Adrenal gland (tissue), 12 donors: ENCODE data around the gene KRT80. TPM values are rescaled to one million over a fixed set of nuclear protein-coding genes. Genes with fewer than 3 reads are reported as not detected.

Source experiments
- DNase-seq, 7 donors: peaks; one replicate each; pipeline ENCODE4 v3.0.0-alpha.2; 2019 to 2020
- H3K27ac ChIP-seq, 5 donors: fragments of 200-600 bp; sonication (generic) in 4 of 5; 1 replicate in 3 of 5; 2 replicates in 2 of 5; pipeline versions ENCODE4 v1.5.1 to v1.8.0; 2016 to 2020; ENCODE audit warnings: mild to moderate bottlenecking in 1 of 5
- H3K27me3 ChIP-seq: fragments of 200-600 bp; 2 replicates; pipeline ENCODE4 v1.8.0; 2021
- H3K36me3 ChIP-seq, 2 donors: fragments of 200-600 bp; replicated peaks in 1 of 2; 1 replicate in 1 of 2; 2 replicates in 1 of 2; pipeline versions ENCODE4 v1.5.1 to v1.8.0; 2018 to 2022
- H3K4me1 ChIP-seq, 2 donors: fragments of 200-600 bp; replicated peaks in 1 of 2; 1 replicate in 1 of 2; 2 replicates in 1 of 2; pipeline versions ENCODE4 v1.5.1 to v1.8.0; 2018 to 2021
- H3K4me3 ChIP-seq, 4 donors: fragments of 200-600 bp; sonication (generic) in 3 of 4; one replicate each; pipeline ENCODE4 v1.5.1; 2016 to 2018
- H3K9me3 ChIP-seq, 3 donors: fragments of 200-600 bp; sonication (generic) in 1 of 3; replicated peaks in 1 of 3; 1 replicate in 2 of 3; 2 replicates in 1 of 3; pipeline versions ENCODE4 v1.5.1 to v1.8.0; 2016 to 2021
- POLR2A ChIP-seq, 2 donors: fragments of 450-650 bp; IDR thresholded peaks; one replicate each; pipeline ENCODE4 v1.6.1; 2017; ENCODE audit warnings: antibody characterized with exemption in 2 of 2, mild to moderate bottlenecking in 2 of 2, moderate library complexity in 1 of 2
- WGBS, 4 donors: extraction: QIAGEN DNeasy Blood & Tissue Kit in 2 of 4; methylation state at CpG; one replicate each; pipeline versions ENCODE4 v1.1.5 to v1.1.7; 2013 to 2017; 5-methylcytosine and 5-hydroxymethylcytosine counted together
- intact Hi-C, 2 donors: fragments of 100-400 bp; cut with DNase I; formaldehyde crosslinking; loops; one replicate each; pipeline versions ENCODE4 v1.14.1 to v1.15.0; 2022 to 2023
- polyA plus RNA-seq, 3 donors: library from polyadenylated mRNA; stranded (reverse); fragments of 200-250 nt in 2 of 3; fragments of 350-450 nt in 1 of 3; fragmentation: Illumina TruSeq in 1 of 3; extraction: RNeasy Lipid Tissue Mini Kit (QIAGEN cat#74804) in 1 of 3; gene quantifications; one replicate each; pipeline ENCODE4 v1.2.3, GENCODE V29; 2013 to 2014
- total RNA-seq, 9 donors: library from RNA; depleted of rRNA in 4 of 9; stranded (reverse); fragments of >200 nt in 4 of 9; fragments of 120-200 nt in 1 of 9; fragmentation: NEBNext Ultra II Directional in 1 of 9; extraction: Animal tissue kit (Norgen Biotek cat#: 25700) in 1 of 9; gene quantifications; one replicate each; pipeline versions ENCODE4 v1.1.0 to v1.2.4, GENCODE V29; 2013 to 2023
- TF ChIP-seq, protein P1 (sequence below), 6 experiments: fragments of 450-650 bp in 4 of 6; fragments of 200-600 bp in 2 of 6; sonication (generic) in 1 of 6; IDR thresholded peaks; 1 replicate in 5 of 6; 2 replicates in 1 of 6; pipeline versions ENCODE4 v1.5.1 to v1.8.0; 2016 to 2021; ENCODE audit warnings: antibody characterized with exemption in 6 of 6, mild to moderate bottlenecking in 2 of 6, moderate library complexity in 1 of 6
- donor health status: healthy with polysubstance abuse.
- donor health status: Bipolar disorder and iron deficiency.
- donor health status: DM: yes; HTN: yes; CAD: no.
- donor health status: DM: no; HTN: no; CAD: no.
- donor health status: DM: no; HTN: no; CAD: no.
- donor health status: DM: yes; HTN: yes; CAD: no.

The KRT80 gene
- total and polyA plus RNA-seq, 12 donors = 0.95 to 14.6 (median 3.8) TPM

DNA sequence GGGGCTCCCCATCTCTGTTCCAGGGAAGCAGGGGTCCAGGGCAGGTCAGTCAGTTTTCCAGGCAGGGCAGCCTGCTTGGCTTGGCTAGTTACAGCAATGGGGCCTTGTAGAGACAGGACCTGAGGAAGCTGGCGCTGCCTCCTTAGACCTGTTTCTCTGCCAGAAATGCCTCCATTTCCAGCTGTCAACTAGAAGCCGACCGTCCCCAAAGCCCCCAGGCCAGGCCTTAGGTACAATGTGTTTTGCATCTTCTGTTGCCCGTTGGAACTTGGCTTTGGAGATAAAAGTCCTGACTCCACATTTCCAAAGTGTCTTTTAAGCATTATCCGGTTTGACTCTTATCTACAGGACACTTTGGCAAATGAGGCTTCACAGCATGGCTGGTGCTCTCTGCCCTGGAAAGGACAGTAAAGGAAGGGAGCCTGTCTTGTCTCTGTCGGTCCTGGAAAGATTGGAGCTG, 42.6 kb downstream of the KRT80 start:
- TF ChIP-seq POLR2A (IDR thresholded peaks at IDR 0.05) = no peak
- TF ChIP-seq, protein P1, sequence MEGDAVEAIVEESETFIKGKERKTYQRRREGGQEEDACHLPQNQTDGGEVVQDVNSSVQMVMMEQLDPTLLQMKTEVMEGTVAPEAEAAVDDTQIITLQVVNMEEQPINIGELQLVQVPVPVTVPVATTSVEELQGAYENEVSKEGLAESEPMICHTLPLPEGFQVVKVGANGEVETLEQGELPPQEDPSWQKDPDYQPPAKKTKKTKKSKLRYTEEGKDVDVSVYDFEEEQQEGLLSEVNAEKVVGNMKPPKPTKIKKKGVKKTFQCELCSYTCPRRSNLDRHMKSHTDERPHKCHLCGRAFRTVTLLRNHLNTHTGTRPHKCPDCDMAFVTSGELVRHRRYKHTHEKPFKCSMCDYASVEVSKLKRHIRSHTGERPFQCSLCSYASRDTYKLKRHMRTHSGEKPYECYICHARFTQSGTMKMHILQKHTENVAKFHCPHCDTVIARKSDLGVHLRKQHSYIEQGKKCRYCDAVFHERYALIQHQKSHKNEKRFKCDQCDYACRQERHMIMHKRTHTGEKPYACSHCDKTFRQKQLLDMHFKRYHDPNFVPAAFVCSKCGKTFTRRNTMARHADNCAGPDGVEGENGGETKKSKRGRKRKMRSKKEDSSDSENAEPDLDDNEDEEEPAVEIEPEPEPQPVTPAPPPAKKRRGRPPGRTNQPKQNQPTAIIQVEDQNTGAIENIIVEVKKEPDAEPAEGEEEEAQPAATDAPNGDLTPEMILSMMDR (IDR thresholded peaks at IDR 0.05) = no peak
- H3K4me3 ChIP-seq = no peak overlapping the region
- peaks cover 3 to 11% of the 10 kb centered on the region in 2 donors for H3K4me1 ChIP-seq
- H3K9me3 ChIP-seq = no peaks in the 10 kb centered on the region
- DNase-seq = peak in 1 of 7 donors; percentile 30
- no peak overlapping the region for H3K27ac ChIP-seq
- 58 to 78% (median 65%) methylated on average over 6 of the region's 6 CpGs for WGBS, 4 donors
- intact Hi-C loops = loop anchor here (10.0 kb wide), 2 partner anchors 726 to 836 kb away; no protein-coding TSS in a partner anchor
- no peaks in the 10 kb centered on the region for H3K27me3 ChIP-seq
- H3K36me3 ChIP-seq = no peaks in the 10 kb centered on the region

DNA sequence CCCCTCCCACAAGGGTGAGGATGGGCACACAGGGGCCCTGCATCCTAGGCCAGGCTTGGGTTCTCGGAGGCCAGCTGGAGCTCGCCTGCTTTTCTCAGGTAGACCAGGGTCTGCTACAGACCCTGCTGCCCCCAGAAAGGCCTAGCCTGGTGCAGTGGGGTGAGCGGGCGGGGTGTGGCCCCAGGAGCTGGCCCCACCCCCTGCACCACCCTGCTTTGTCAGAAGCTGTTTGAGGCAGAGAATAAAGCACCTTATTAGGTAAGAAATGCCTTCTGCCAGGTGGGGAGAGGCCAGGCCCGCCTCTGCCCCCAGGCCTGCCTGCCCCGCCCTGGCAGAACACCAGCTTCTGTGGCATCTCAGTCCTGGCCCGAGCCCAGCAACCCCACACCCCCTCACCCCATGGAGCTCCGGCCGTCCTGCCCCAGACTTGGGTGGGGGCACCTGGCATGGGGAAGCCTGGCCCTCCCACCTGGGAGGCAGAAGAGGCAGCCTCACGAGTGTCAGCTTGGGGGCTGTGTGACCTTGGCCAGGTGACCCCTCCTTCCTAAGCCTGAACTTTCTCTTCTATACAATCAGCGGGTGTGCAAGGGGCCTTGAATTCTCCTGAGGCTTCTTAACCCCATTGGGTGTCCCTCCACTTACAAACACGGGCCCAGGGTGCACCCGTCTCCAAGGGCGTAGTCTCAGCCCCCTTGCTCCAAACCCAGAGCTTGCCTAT, 43.2 kb downstream of the KRT80 start:
- no peaks in the 10 kb centered on the region for H3K27me3 ChIP-seq
- no peak for DNase-seq
- H3K4me3 ChIP-seq = no peak overlapping the region
- H3K4me1 ChIP-seq = peaks cover 3 to 11% of the 10 kb centered on the region in 2 donors
- 92 to 97% (median 93%) methylated on average over 3 to 14 of the region's 14 CpGs for WGBS, 4 donors
- H3K9me3 ChIP-seq = no peaks in the 10 kb centered on the region
- intact Hi-C loops = loop anchor here (10.0 kb wide), 2 partner anchors 726 to 836 kb away; no protein-coding TSS in a partner anchor
- no peaks in the 10 kb centered on the region for H3K36me3 ChIP-seq
- TF ChIP-seq POLR2A (IDR thresholded peaks at IDR 0.05) = no peak
- TF ChIP-seq, protein P1 (IDR thresholded peaks at IDR 0.05) = no peak
- H3K27ac ChIP-seq = no peak overlapping the region

DNA sequence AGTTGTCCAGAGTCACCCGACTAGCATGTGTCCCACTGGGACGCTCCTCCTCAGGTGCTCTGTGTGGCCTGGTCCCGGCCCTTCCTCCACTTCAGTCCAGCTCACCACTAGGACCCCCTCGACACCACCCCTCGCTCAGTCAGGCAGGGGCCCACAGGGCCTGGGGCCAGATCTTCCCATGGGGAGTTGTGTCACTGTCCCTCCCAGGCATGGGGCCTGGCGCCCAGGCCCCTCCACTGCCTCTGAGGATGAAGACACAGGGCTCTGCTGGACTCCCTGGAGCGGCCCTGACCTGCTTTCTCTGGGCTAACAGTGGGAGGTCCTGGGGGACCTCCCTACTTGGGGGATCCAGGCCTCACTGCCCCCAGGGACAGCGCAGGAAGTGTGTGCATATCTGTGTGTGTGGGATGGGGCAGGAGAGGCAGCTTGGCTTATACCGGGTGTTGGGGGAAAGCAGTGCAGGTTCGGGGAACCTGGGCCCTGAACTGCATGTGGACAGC, 43.8 kb downstream of the KRT80 start:
- H3K27ac ChIP-seq = peak overlapping the region in 1 of 5 donors; percentile 78
- intact Hi-C loops = loop anchor here (10.0 kb wide), 2 partner anchors 727 to 837 kb away; no protein-coding TSS in a partner anchor
- no peaks in the 10 kb centered on the region for H3K27me3 ChIP-seq
- peaks cover 3 to 11% of the 10 kb centered on the region in 2 donors for H3K4me1 ChIP-seq
- 84 to 94% (median 90%) methylated on average over 8 to 10 of the region's 10 CpGs for WGBS, 4 donors
- TF ChIP-seq, protein P1 (IDR thresholded peaks at IDR 0.05) = no peak
- no peak for TF ChIP-seq POLR2A (IDR thresholded peaks at IDR 0.05)
- no peaks in the 10 kb centered on the region for H3K36me3 ChIP-seq
- DNase-seq = no peak
- H3K4me3 ChIP-seq = no peak overlapping the region
- H3K9me3 ChIP-seq = no peaks in the 10 kb centered on the region

DNA sequence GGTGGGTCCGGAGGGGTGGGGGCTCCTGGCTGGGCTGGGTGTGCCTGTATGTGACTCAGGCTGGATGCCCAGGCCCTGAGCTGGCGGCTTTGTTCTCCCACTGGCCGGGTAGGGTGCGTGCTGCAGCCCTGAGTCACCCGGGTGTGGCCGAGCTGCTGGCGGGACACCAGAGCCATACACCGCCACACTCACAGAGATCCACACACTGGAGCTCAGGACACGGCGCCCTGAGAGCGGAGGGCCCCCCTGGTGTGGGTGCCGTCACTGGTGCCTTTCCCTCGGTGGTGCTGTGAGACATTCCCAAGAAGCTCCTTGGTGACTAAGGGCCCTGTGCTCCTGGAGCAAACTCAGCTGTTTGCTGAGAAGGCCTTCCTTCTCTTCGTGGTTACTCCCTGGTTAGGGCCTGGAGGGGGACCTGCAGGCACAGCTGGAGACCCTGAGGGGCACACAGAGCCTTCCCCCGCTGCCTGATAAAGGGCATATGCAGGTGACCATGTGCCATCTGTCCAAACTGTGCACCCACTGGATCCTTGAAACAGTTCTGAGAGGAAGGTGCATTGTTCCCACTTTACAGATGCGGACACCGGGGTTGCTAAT, 44.3 kb downstream of the KRT80 start:
- no peaks in the 10 kb centered on the region for H3K36me3 ChIP-seq
- WGBS, 4 donors = 52 to 70% (median 55%) methylated on average over 3 to 17 of the region's 17 CpGs
- no peaks in the 10 kb centered on the region for H3K27me3 ChIP-seq
- H3K9me3 ChIP-seq = no peaks in the 10 kb centered on the region
- peak overlapping the region in 1 of 5 donors; percentile 78 for H3K27ac ChIP-seq
- H3K4me1 ChIP-seq = peaks cover 3 to 9% of the 10 kb centered on the region in 2 donors
- intact Hi-C loops = loop anchor here (10.0 kb wide), 2 partner anchors 727 to 837 kb away; no protein-coding TSS in a partner anchor
- peak in 1 of 2 donors; percentile 39 for TF ChIP-seq POLR2A (IDR thresholded peaks at IDR 0.05)
- TF ChIP-seq, protein P1 (IDR thresholded peaks at IDR 0.05) = no peak
- peak; percentile 87 to 98 (median 95) for DNase-seq
- H3K4me3 ChIP-seq = no peak overlapping the region
